ENCODE results near the gene CD84.
"Not testable (repeated sequence)": the region's sequence is repeated elsewhere in the genome, so short reads cannot be mapped to it uniquely, and the experiment has no call there.

Gene CD84

DNA sequence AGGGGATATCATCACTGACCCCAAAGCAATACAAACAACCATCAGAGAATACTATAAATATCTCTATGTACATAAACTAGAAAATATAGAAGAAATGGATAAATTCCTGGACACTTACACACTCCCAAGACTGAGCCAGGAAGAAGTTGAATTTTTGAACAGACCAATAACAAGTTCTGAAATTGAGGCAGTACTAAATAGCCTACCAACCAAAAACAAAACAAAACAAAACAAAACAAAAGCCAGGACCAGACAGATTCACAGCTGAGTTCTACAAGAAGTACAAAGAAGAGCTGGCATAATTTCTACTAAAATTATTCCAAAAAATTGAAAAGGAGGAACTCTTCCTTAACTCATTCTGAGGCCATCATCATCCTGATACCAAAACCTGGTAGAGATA lies 18.5 kb downstream of the CD84 start:
- H3K4me1 ChIP-seq (ENCODE audit: control insufficient read depth in 1 of 2, insufficient read depth in 1 of 2, low read depth in 1 of 2, low read length in 1 of 2): no peaks in the 10 kb centered on the region
- H3K9me3 ChIP-seq: no peaks in the 10 kb centered on the region
- H3K36me3 ChIP-seq: no peaks in the 10 kb centered on the region
- H3K27ac ChIP-seq: no peak overlapping the region
- H3K4me3 ChIP-seq (ENCODE audit: low read depth in 1 of 2, low read length in 1 of 2): no peak overlapping the region
- H3K27me3 ChIP-seq: no peaks in the 10 kb centered on the region
- TF ChIP-seq, protein P1, sequence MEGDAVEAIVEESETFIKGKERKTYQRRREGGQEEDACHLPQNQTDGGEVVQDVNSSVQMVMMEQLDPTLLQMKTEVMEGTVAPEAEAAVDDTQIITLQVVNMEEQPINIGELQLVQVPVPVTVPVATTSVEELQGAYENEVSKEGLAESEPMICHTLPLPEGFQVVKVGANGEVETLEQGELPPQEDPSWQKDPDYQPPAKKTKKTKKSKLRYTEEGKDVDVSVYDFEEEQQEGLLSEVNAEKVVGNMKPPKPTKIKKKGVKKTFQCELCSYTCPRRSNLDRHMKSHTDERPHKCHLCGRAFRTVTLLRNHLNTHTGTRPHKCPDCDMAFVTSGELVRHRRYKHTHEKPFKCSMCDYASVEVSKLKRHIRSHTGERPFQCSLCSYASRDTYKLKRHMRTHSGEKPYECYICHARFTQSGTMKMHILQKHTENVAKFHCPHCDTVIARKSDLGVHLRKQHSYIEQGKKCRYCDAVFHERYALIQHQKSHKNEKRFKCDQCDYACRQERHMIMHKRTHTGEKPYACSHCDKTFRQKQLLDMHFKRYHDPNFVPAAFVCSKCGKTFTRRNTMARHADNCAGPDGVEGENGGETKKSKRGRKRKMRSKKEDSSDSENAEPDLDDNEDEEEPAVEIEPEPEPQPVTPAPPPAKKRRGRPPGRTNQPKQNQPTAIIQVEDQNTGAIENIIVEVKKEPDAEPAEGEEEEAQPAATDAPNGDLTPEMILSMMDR (IDR thresholded peaks at IDR 0.05): no peak

DNA sequence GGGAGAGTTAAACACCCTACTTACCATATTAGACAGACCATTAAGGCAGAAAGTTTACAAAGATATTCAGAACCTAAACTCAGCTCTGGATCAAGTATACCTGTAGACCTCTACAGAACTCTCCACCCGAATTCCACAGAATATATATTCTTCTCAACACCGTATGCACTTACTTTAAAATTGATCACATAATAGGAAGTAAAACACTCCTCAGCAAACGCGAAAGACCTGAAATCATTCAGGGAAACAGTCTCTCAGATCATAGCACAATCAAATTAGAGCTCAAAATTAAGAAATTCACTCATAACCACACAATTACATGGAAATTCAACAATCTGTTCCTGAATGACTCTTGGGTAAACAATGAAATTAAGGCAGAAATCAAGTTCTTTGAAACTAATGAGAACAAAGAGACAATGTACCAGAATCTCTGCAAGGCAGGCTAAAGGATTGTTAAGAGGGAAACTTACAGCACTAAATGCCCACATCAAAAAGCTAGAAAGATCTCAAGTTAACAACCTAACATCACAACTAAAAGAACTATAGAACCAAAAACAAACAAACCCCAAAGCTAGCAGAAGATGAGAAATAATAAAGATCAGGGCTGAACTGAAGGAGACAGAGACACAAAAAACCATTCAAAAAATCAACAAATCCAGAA lies 19.1 kb downstream of the CD84 start:
- TF ChIP-seq, protein P1 (IDR thresholded peaks at IDR 0.05): no peak
- H3K27ac ChIP-seq: no peak overlapping the region

DNA sequence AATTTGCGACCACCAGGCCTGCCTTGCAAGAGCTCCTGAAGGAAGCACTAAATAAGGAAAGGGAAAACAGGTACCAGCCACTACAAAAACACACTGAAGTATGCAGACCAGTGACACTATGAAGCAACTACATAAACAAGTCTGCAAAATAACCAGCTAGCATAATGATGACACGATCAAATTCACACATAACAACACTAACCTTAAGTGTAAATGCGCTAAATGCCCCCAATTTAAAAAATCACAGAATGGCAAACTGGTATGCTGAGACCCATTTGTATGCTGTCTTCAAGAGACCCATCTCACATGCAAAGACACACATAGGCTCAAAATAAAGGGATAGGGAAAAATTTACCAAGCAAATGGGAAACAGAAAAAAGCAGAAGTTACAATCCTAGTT lies 19.9 kb downstream of the CD84 start:
- not testable (repeated sequence) for H3K27ac ChIP-seq; H3K27me3 ChIP-seq; H3K4me1 ChIP-seq (ENCODE audit: control insufficient read depth in 1 of 2, insufficient read depth in 1 of 2, low read depth in 1 of 2, low read length in 1 of 2); H3K9me3 ChIP-seq; H3K36me3 ChIP-seq; H3K4me3 ChIP-seq (ENCODE audit: low read depth in 1 of 2, low read length in 1 of 2)

More for the DNA sequence above, 19.1 kb downstream of the CD84 start:
- no peaks in the 10 kb centered on the region for H3K36me3 ChIP-seq
- no peak overlapping the region for H3K4me3 ChIP-seq (ENCODE audit: low read depth in 1 of 2, low read length in 1 of 2)
- no peaks in the 10 kb centered on the region for H3K27me3 ChIP-seq
- no peaks in the 10 kb centered on the region for H3K4me1 ChIP-seq (ENCODE audit: control insufficient read depth in 1 of 2, insufficient read depth in 1 of 2, low read depth in 1 of 2, low read length in 1 of 2)
- H3K9me3 ChIP-seq: no peaks in the 10 kb centered on the region

DNA sequence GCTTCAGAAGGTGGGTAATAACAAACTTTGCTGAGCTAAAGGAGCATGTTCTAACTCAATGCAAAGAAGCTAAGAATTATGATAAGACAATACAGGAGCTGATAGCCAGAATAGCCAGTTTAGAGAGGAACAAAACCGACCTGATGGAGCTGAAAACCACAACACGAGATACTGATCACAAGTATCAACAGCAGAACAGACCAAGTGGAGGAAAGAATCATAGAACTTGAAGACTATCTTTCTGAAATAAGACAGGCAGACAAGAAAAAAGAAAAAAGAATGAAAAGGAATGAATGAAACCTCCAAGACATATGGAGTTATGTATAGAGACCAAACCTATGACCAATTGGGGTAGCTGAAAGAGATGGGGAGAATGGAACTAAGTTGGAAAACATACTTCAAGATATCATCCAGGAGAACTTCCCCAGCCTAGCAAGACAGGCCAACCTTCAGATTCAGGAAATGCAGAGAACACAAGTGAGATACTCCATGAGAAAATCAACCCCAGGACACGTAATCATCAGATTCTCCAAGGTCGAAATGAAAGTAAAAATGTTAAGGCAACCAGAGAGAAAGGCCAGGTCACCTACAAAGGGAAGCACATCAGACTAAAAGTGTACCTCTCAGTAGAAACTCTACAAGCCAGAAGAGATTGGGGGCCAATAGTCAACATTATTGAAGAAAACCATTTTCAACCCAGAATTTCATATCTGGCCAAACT lies 20.5 kb downstream of the CD84 start:
- no peak overlapping the region for H3K4me3 ChIP-seq (ENCODE audit: low read depth in 1 of 2, low read length in 1 of 2)
- no peaks in the 10 kb centered on the region for H3K27me3 ChIP-seq
- H3K27ac ChIP-seq: no peak overlapping the region
- H3K4me1 ChIP-seq (ENCODE audit: control insufficient read depth in 1 of 2, insufficient read depth in 1 of 2, low read depth in 1 of 2, low read length in 1 of 2): no peaks in the 10 kb centered on the region
- TF ChIP-seq, protein P1 (IDR thresholded peaks at IDR 0.05): no peak
- H3K36me3 ChIP-seq: no peaks in the 10 kb centered on the region
- no peaks in the 10 kb centered on the region for H3K9me3 ChIP-seq

DNA sequence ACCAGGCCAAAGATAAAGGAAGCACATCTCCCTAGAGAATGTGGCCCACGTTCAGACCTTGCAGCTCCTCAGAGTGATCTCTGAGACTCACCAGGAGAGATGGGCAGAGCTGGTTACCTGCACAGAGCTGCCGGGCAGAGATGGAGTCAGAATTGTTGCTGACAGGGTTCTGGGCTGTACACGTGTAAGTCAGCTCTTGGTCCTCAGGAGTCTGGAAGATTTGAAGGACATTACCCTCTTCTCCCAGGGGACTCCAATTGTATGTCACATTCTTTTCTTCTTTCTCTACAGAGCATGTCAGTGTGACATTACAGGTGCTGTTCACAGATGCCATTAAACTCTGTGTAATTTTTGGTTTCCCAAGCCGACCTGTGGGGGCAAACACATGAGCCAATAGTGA lies 25.5 kb downstream of the CD84 start:
- Histone ChIP-seq H3K4me3 (ENCODE audit: low read depth in 1 of 2, low read length in 1 of 2) (no peak overlapping the region), H3K4me1 (ENCODE audit: control insufficient read depth in 1 of 2, insufficient read depth in 1 of 2, low read depth in 1 of 2, low read length in 1 of 2) (no peaks in the 10 kb centered on the region), H3K27ac (no peak overlapping the region), H3K36me3 (no peaks in the 10 kb centered on the region), H3K9me3 (no peaks in the 10 kb centered on the region), H3K27me3 (no peaks in the 10 kb centered on the region)
- TF ChIP-seq, protein P1 (IDR thresholded peaks at IDR 0.05): no peak

DNA sequence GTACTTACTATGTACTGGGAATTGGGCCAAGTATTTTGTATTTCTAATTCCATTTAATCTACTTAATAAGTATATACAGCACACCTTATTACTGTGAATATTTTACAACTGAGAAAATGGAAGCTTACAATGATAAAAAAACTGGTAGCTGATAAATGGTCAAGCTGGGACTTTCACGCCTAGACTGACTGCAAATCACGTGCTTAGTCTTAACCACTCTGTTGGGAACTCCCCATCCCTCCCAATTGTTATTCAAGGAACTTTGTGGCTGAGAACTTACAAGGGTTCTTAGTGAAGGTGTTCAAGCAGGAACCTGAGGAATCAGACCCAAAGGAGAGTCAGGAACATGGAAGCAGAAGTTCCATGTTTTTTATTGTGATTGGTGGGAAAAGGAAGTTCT lies 26.9 kb downstream of the CD84 start:
- no peaks in the 10 kb centered on the region for H3K27me3 ChIP-seq
- H3K9me3 ChIP-seq: no peaks in the 10 kb centered on the region
- no peak overlapping the region for H3K4me3 ChIP-seq (ENCODE audit: low read depth in 1 of 2, low read length in 1 of 2)
- peaks cover 3 to 9% of the 10 kb centered on the region in 2 experiments for H3K4me1 ChIP-seq (ENCODE audit: control insufficient read depth in 1 of 2, insufficient read depth in 1 of 2, low read depth in 1 of 2, low read length in 1 of 2)
- H3K36me3 ChIP-seq: no peaks in the 10 kb centered on the region
- TF ChIP-seq, protein P1 (IDR thresholded peaks at IDR 0.05): no peak
- no peak overlapping the region for H3K27ac ChIP-seq

Data from neutrophil (primary cell).